HFF-Myc (cell line): Measurements from ENCODE around the gene ESRRA.

Experiments
- DNase-seq: peaks from one replicate; pipeline ENCODE4 v3.0.0-alpha.2; 2011; ENCODE audit warnings: low read depth; ENCODE audit errors: extremely low read depth
- H3K4me3 ChIP-seq: replicated peaks from 2 replicates; pipeline ENCODE4 v1.5.1; 2011; ENCODE audit warnings: low read depth, mild to moderate bottlenecking, control low read depth, low read length
- CTCF ChIP-seq: IDR thresholded peaks from 2 replicates; pipeline ENCODE4 v1.5.1; 2012; ENCODE audit warnings: mild to moderate bottlenecking, low read depth, low read length, control low read depth; ENCODE audit errors: missing control alignments

ESRRA gene

DNA sequence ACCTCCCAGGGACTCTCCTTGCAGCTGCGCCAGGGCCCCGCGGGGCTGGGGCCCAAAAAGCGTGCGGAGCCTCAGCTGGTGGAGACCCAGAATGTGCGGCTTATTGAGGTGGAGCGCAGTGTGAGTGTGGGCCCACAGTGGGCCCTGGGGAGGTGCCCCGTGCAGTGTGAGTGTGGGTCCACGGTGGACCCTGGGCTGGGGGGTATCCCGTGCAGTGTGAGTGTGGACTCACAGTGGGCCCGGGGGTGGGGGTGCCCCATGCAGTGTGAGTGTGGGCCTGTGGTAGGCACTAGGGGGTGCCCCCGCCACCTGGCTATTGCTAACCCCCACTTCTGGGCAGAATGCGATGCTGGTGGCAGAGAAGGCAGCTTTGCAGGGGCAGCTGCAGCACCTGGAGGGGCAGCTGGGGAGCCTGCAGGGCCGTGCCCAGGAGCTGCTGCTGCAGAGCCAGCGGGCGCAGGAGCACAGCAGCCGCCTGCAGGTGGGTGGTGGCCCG lies 45.9 kb downstream of the ESRRA start:
- no peak overlapping the region for H3K4me3 ChIP-seq
- no peak for TF ChIP-seq CTCF
- DNase-seq, result no peak

GRCh38 chr11:64352099-64352994 lies 47.0 kb downstream of the ESRRA start:
- H3K4me3 ChIP-seq, result no peak overlapping the region
- DNase-seq, result no peak
- TF ChIP-seq CTCF, result no peak

DNA sequence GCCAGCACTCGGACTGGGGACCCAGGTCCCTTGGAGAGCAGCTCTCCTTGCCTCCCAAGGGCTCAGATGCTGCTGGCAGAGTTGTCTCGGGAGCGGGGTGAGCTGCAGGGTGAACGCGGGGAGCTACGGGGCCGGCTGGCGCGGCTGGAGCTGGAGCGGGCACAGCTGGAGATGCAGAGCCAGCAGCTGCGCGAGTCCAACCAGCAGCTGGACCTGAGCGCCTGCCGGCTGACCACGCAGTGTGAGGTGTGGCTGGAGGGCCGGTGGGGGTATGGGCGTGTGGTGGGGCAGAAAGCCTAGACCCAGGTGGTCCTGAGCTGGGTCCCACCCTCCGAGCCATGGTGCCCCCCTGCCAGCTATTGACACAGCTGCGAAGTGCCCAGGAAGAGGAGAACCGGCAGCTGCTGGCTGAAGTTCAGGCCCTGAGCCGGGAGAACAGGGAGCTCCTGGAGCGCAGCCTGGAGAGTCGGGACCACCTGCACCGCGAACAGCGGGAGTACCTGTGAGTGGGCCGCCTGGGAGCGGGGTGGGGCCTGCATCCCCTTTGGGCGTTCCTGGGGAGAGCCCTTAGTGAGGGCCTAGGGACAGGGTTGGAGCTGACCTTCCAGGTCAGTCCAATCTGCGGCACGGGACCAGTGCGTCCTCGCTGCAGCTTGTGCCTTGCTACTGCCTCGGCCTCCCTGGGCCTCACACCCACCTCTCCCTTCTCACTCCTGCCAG lies 47.8 kb downstream of the ESRRA start:
- TF ChIP-seq CTCF, result no peak
- no peak for DNase-seq

GRCh38 chr11:64353715-64354506 lies 48.6 kb downstream of the ESRRA start:
- TF ChIP-seq CTCF, result no peak
- DNase-seq, result no peak

More for the DNA sequence above, 47.8 kb downstream of the ESRRA start:
- no peak overlapping the region for H3K4me3 ChIP-seq

GRCh38 chr11:64355078-64355940 lies 50.0 kb downstream of the ESRRA start:
- peak; percentile 39 for DNase-seq
- H3K4me3 ChIP-seq, result no peak overlapping the region
- peak; percentile 80 for TF ChIP-seq CTCF

More at GRCh38 chr11:64353715-64354506, 48.6 kb downstream of the ESRRA start:
- H3K4me3 ChIP-seq, result no peak overlapping the region
